Measurements from ENCODE around the gene UBA5. TPM values are rescaled to one million over a fixed set of nuclear protein-coding genes. Genes with fewer than 3 reads are reported as not detected.

UBA5 gene
- polyA plus RNA-seq, 2 of the 4 experiments (the other 2 are of a cell fraction) = 41.8 to 49.1 TPM

DNA sequence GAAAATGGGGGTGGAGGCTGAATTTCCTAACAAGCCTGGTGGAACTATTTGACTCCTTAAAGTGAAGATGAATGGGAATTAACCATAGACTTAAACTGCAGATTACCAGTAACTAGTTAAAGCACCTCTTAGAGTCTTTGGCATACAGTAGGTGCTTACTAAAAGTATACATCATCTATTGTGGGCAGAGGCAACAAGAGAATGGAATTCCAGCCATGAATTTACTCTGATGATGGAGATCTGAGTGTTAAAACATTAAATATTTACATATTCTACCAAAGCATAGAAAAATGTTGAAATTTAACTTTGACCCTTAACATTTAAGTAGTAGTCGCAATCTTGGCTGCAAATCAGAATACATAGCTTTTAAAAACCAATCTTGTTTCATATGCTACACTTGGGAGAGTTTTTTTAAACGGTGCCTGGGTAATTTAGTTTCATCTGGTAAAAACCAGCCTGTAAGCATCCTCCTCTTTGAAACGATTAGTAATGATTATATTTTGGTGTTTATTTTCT is 5.2 kb downstream of the UBA5 start:
- ChIA-PET CTCF (no interaction called here), POLR2A (no interaction called here)
- DNase-seq (ENCODE audit: low read depth in 1 of 2, low spot score in 1 of 2) = no peak
- Histone ChIP-seq H3K4me2 (0 out of 3 replicates have a peak overlapping the region, but pooled peaks have one; percentile 9), H3K4me3 (no peak overlapping the region), H3K4me1 (peaks cover 20% of the 10 kb centered on the region; the same call in 2 of the 3 replicates), H3K27ac (no peak overlapping the region), H3K9me3 (no peaks in the 10 kb centered on the region)
- WGBS (ENCODE audit: missing lambda C conversion rate) = 25% methylated on average over 3 of the region's 3 CpGs
- ATAC-seq = no peak
- no peak for FAIRE-seq
- TF ChIP-seq CHD4 (IDR thresholded peaks at IDR 0.05; ENCODE audit: borderline replicate concordance) (no peak), TFCP2L1 (CRISPR knock-in tag; IDR thresholded peaks at IDR 0.05) (no peak), RFX5 (IDR thresholded peaks at IDR 0.05) (no peak), PHF8 (IDR thresholded peaks at IDR 0.05; ENCODE audit: borderline replicate concordance, low read depth) (no peak), SMC3 (IDR thresholded peaks at IDR 0.05) (no peak), RNF2 (IDR thresholded peaks at IDR 0.05; ENCODE audit: borderline replicate concordance, low read depth) (no peak)
- TF ChIP-seq, protein P1, sequence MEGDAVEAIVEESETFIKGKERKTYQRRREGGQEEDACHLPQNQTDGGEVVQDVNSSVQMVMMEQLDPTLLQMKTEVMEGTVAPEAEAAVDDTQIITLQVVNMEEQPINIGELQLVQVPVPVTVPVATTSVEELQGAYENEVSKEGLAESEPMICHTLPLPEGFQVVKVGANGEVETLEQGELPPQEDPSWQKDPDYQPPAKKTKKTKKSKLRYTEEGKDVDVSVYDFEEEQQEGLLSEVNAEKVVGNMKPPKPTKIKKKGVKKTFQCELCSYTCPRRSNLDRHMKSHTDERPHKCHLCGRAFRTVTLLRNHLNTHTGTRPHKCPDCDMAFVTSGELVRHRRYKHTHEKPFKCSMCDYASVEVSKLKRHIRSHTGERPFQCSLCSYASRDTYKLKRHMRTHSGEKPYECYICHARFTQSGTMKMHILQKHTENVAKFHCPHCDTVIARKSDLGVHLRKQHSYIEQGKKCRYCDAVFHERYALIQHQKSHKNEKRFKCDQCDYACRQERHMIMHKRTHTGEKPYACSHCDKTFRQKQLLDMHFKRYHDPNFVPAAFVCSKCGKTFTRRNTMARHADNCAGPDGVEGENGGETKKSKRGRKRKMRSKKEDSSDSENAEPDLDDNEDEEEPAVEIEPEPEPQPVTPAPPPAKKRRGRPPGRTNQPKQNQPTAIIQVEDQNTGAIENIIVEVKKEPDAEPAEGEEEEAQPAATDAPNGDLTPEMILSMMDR (IDR thresholded peaks at IDR 0.05) = no peak

DNA sequence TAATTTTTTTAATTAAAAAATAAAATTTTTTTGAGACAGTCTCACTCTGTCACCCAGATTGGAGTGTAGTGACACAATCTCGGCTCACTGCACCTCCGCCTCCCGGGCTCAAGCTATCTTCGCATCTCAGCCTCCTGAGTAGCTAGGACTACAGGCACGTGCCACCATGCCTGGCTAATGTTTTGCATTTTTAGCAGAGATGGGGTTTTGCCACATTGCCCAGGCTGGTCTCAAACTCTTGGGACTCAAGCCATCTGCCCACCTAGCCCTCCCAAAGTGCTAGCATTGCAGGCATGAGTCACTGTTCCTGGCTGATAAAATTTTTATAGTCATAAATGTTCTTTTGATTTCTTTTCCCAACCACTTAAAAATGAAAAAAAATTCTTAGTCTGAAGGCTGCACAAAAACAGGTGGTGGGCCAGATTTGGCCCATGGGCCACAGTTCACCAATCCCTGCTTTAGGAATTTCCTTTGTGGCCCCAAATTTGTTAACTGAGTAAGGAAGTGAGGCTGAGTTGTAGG is 9.2 kb downstream of the UBA5 start:
- 92% methylated on average over 5 of the region's 5 CpGs for WGBS (ENCODE audit: missing lambda C conversion rate)
- peaks cover 10% of the 10 kb centered on the region; the same call in 2 of the 3 replicates for H3K4me1 ChIP-seq
- ChIA-PET CTCF (no interaction called here), POLR2A (no interaction called here)
- no peak for FAIRE-seq
- no peak overlapping the region for H3K4me3 ChIP-seq
- no peak overlapping the region for H3K27ac ChIP-seq
- no peak for ATAC-seq
- H3K4me2 ChIP-seq = no peak overlapping the region
- no peak for DNase-seq (ENCODE audit: low read depth in 1 of 2, low spot score in 1 of 2)
- H3K9me3 ChIP-seq = no peaks in the 10 kb centered on the region
- TF ChIP-seq POLR2AphosphoS2 (conservative IDR thresholded peaks at IDR 0.05; ENCODE audit: low read length) (no peak), EHMT2 (IDR thresholded peaks at IDR 0.05; ENCODE audit: low read depth) (no peak), BHLHE40 (IDR thresholded peaks at IDR 0.05; ENCODE audit: low read depth, low read length) (no peak), CBX8 (IDR thresholded peaks at IDR 0.05) (no peak), RAD21 (conservative IDR thresholded peaks at IDR 0.05 in 1 of 2, IDR thresholded peaks at IDR 0.05 in 1 of 2) (no peak), RFX5 (IDR thresholded peaks at IDR 0.05) (no peak), FOSB (CRISPR knock-in tag; IDR thresholded peaks at IDR 0.05) (no peak), JUNB (IDR thresholded peaks at IDR 0.05) (no peak)
- TF ChIP-seq, protein P2, sequence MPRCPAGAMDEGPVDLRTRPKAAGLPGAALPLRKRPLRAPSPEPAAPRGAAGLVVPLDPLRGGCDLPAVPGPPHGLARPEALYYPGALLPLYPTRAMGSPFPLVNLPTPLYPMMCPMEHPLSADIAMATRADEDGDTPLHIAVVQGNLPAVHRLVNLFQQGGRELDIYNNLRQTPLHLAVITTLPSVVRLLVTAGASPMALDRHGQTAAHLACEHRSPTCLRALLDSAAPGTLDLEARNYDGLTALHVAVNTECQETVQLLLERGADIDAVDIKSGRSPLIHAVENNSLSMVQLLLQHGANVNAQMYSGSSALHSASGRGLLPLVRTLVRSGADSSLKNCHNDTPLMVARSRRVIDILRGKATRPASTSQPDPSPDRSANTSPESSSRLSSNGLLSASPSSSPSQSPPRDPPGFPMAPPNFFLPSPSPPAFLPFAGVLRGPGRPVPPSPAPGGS (IDR thresholded peaks at IDR 0.05) = no peak

DNA sequence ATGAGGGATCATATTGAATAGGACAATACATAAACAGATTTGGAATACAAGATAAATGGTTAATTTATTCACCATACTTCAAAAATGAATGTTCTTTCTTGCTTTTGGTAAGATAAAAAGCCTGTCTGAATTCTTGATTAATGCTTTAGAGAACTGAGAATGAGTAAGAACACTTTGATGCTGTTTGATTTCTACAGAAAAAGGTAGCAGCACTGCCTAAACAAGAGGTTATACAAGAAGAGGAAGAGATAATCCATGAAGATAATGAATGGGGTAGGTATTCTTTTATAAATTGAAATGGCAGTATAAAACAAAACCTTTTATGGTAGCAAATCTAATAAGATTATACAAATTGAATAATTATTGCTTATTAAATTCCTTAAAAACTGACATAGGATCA is 15.3 kb downstream of the UBA5 start:
- CTCF ChIA-PET = no interaction called here
- no peak for FAIRE-seq

More for the DNA sequence above, 15.3 kb downstream of the UBA5 start:
- no peak for DNase-seq (ENCODE audit: low read depth in 1 of 2, low spot score in 1 of 2)
- POLR2A ChIA-PET = no interaction called here
- Histone ChIP-seq H3K4me2 (no peak overlapping the region), H3K9me3 (no peaks in the 10 kb centered on the region), H3K4me1 (no peaks in the 10 kb centered on the region), H3K27ac (no peak overlapping the region), H3K4me3 (no peak overlapping the region)
- TF ChIP-seq RAD21 (conservative IDR thresholded peaks at IDR 0.05 in 1 of 2, IDR thresholded peaks at IDR 0.05 in 1 of 2) (no peak), RCOR1 (IDR thresholded peaks at IDR 0.05; ENCODE audit: low read depth, low read length) (no peak), JUNB (IDR thresholded peaks at IDR 0.05) (no peak)
- TF ChIP-seq, protein P3, sequence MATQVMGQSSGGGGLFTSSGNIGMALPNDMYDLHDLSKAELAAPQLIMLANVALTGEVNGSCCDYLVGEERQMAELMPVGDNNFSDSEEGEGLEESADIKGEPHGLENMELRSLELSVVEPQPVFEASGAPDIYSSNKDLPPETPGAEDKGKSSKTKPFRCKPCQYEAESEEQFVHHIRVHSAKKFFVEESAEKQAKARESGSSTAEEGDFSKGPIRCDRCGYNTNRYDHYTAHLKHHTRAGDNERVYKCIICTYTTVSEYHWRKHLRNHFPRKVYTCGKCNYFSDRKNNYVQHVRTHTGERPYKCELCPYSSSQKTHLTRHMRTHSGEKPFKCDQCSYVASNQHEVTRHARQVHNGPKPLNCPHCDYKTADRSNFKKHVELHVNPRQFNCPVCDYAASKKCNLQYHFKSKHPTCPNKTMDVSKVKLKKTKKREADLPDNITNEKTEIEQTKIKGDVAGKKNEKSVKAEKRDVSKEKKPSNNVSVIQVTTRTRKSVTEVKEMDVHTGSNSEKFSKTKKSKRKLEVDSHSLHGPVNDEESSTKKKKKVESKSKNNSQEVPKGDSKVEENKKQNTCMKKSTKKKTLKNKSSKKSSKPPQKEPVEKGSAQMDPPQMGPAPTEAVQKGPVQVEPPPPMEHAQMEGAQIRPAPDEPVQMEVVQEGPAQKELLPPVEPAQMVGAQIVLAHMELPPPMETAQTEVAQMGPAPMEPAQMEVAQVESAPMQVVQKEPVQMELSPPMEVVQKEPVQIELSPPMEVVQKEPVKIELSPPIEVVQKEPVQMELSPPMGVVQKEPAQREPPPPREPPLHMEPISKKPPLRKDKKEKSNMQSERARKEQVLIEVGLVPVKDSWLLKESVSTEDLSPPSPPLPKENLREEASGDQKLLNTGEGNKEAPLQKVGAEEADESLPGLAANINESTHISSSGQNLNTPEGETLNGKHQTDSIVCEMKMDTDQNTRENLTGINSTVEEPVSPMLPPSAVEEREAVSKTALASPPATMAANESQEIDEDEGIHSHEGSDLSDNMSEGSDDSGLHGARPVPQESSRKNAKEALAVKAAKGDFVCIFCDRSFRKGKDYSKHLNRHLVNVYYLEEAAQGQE (IDR thresholded peaks at IDR 0.05) = no peak
- ATAC-seq = no peak
